CD14-positive monocyte (primary cell): ENCODE measurements around the gene ZMYND10. TPM values are rescaled to one million over a fixed set of nuclear protein-coding genes. Genes with fewer than 3 reads are reported as not detected.

Source experiments
- DNase-seq, 3 donors: peaks; one replicate each; pipeline ENCODE4 v3.0.0-alpha.2; 2011 to 2022
- H2AFZ ChIP-seq: 2 replicates; pipeline ENCODE4 v1.6.0; 2012; ENCODE audit warnings: mild to moderate bottlenecking, low read depth, low read length, inconsistent platforms; ENCODE audit not compliant: insufficient read depth, poor library complexity, severe bottlenecking
- H3K27ac ChIP-seq, 2 donors: 1 replicate in 1 of 2; 2 replicates in 1 of 2; pipeline ENCODE4 v1.5.1; 2012 to 2013; ENCODE audit warnings: low read length in 2 of 2, control low read depth in 1 of 2, inconsistent platforms in 1 of 2, low read depth in 1 of 2, mild to moderate bottlenecking in 1 of 2
- H3K27me3 ChIP-seq, 2 donors: one replicate each; pipeline versions ENCODE4 v1.6.0 to v1.6.1; 2011 to 2013; ENCODE audit warnings: low read length in 2 of 2; ENCODE audit not compliant: control insufficient read depth in 2 of 2, insufficient read depth in 2 of 2
- H3K36me3 ChIP-seq, 2 donors: replicated peaks in 1 of 2; 1 replicate in 1 of 2; 2 replicates in 1 of 2; pipeline versions ENCODE4 v1.5.1 to v1.6.1; 2012 to 2013; ENCODE audit warnings: low read length in 2 of 2, control low read depth in 1 of 2, inconsistent platforms in 1 of 2, mild to moderate bottlenecking in 1 of 2; ENCODE audit not compliant: insufficient read depth in 2 of 2, control insufficient read depth in 1 of 2
- H3K4me1 ChIP-seq, 2 donors: 1 replicate in 1 of 2; 2 replicates in 1 of 2; pipeline versions ENCODE4 v1.5.1 to v1.6.1; 2012 to 2013; ENCODE audit warnings: low read length in 2 of 2, control low read depth in 1 of 2, inconsistent platforms in 1 of 2, mild to moderate bottlenecking in 1 of 2, moderate library complexity in 1 of 2; ENCODE audit not compliant: insufficient read depth in 2 of 2, control insufficient read depth in 1 of 2
- H3K4me2 ChIP-seq: replicated peaks from 2 replicates; pipeline ENCODE3; 2012; ENCODE audit warnings: low read length, moderate library complexity, mild to moderate bottlenecking; ENCODE audit not compliant: poor library complexity, severe bottlenecking; ENCODE audit errors: extremely low read depth
- H3K4me3 ChIP-seq, 3 experiments: fragments of 200-600 bp in 1 of 3; sonication (generic) in 1 of 3; replicated peaks in 1 of 3; 1 replicate in 2 of 3; 2 replicates in 1 of 3; pipeline ENCODE4 v1.5.1; 2011 to 2013; ENCODE audit warnings: low read length in 3 of 3, mild to moderate bottlenecking in 3 of 3, control low read depth in 2 of 3, low read depth in 2 of 3, inconsistent platforms in 1 of 3, moderate library complexity in 1 of 3
- H3K79me2 ChIP-seq: 2 replicates; pipeline ENCODE4 v1.6.0; 2012; ENCODE audit warnings: mild to moderate bottlenecking, control low read depth, inconsistent platforms, low read length, moderate library complexity; ENCODE audit not compliant: insufficient read depth
- H3K9ac ChIP-seq: 2 replicates; pipeline ENCODE4 v1.6.0; 2017; ENCODE audit warnings: low read length, mild to moderate bottlenecking; ENCODE audit not compliant: insufficient read depth, poor library complexity, severe bottlenecking
- H3K9me3 ChIP-seq, 2 donors: replicated peaks in 1 of 2; 1 replicate in 1 of 2; 2 replicates in 1 of 2; pipeline versions ENCODE4 v1.5.1 to v1.6.1; 2012 to 2013; ENCODE audit warnings: low read length in 2 of 2, control low read depth in 1 of 2; ENCODE audit not compliant: control insufficient read depth in 1 of 2, insufficient read depth in 1 of 2
- H4K20me1 ChIP-seq: 2 replicates; pipeline ENCODE4 v1.6.0; 2012; ENCODE audit warnings: mild to moderate bottlenecking, low read length, control low read depth, moderate library complexity; ENCODE audit not compliant: insufficient read depth
- H3K27ac Mint-ChIP-seq, 7 donors: one replicate each; pipeline ENCODE4 v1.8.0; 2020; ENCODE audit warnings: mild to moderate bottlenecking in 7 of 7, mixed read lengths in 7 of 7, moderate library complexity in 6 of 7, inconsistent platforms in 2 of 7
- H3K27me3 Mint-ChIP-seq, 3 donors: one replicate each; pipeline ENCODE4 v1.8.0; 2021 to 2022; ENCODE audit warnings: low read depth in 3 of 3, mild to moderate bottlenecking in 3 of 3, mixed read lengths in 3 of 3, moderate library complexity in 3 of 3, inconsistent platforms in 1 of 3
- H3K36me3 Mint-ChIP-seq, 2 donors: one replicate each; pipeline ENCODE4 v1.8.0; 2020; ENCODE audit warnings: mixed read lengths in 2 of 2, inconsistent platforms in 1 of 2, mild to moderate bottlenecking in 1 of 2
- H3K4me1 Mint-ChIP-seq: one replicate; pipeline ENCODE4 v1.8.0; 2020; ENCODE audit warnings: mild to moderate bottlenecking, mixed read lengths
- H3K4me3 Mint-ChIP-seq, 2 donors: one replicate each; pipeline ENCODE4 v1.8.0; 2020; ENCODE audit warnings: mild to moderate bottlenecking in 2 of 2, mixed read lengths in 2 of 2, moderate library complexity in 1 of 2
- H3K9me3 Mint-ChIP-seq, 7 donors: one replicate each; pipeline ENCODE4 v1.8.0; 2020 to 2022; ENCODE audit warnings: mixed read lengths in 7 of 7, mild to moderate bottlenecking in 6 of 7, moderate library complexity in 6 of 7, inconsistent platforms in 2 of 7
- WGBS: methylation state at CpG from one replicate; pipeline ENCODE4 v1.1.5; 2013; ENCODE audit warnings: missing lambda C conversion rate; ENCODE audit not compliant: insufficient coverage; 5-methylcytosine and 5-hydroxymethylcytosine counted together
- intact Hi-C, 2 donors: fragments of 100-400 bp; cut with micrococcal nuclease; formaldehyde crosslinking; loops; one replicate each; pipeline versions ENCODE4 v1.15.0 to v1.15.1; 2023
- polyA plus RNA-seq, 3 donors: library from polyadenylated mRNA; depleted of rRNA in 1 of 3; unstranded in 2 of 3; stranded (reverse) in 1 of 3; fragments of 300-500 nt in 2 of 3; fragments of >200 nt in 1 of 3; fragmentation: Illumina TruSeq in 2 of 3; gene quantifications; 1 replicate in 2 of 3; 2 replicates in 1 of 3; pipeline ENCODE4 v1.2.3, GENCODE V29; 2012 to 2021
- TF ChIP-seq, protein P1 (sequence below): fragments of 200-600 bp; IDR thresholded peaks from one replicate; pipeline ENCODE4 v1.8.0; 2022; ENCODE audit warnings: antibody characterized with exemption, mild to moderate bottlenecking

ZMYND10 gene
- polyA plus RNA-seq, 3 donors: 0.12 to 1.7 (median 0.19) TPM

- DNase-seq: no peak
- Histone ChIP-seq H3K9ac (no peak overlapping the region), H3K4me3 (no peak overlapping the region), H4K20me1 (no peaks in the 10 kb centered on the region), H3K79me2 (no peaks in the 10 kb centered on the region), H3K27ac (no peak overlapping the region), H2AFZ (no peak overlapping the region), H3K4me2 (no peak overlapping the region), H3K36me3 (no peaks in the 10 kb centered on the region), H3K27me3 (no peaks in the 10 kb centered on the region), H3K9me3 (no peaks in the 10 kb centered on the region), H3K4me1 (no peaks in the 10 kb centered on the region)
- Mint-ChIP-seq H3K4me3 (peak overlapping the region in 1 of 2 donors; percentile 6), H3K4me1 (no peaks in the 10 kb centered on the region), H3K36me3 (no peaks in the 10 kb centered on the region), H3K27ac (no peak overlapping the region), H3K9me3 (no peaks in the 10 kb centered on the region), H3K27me3 (peaks cover 5 to 6% (median 5%) of the 10 kb centered on the region in 3 donors)
- 68% methylated on average over 4 of the region's 12 CpGs for WGBS
- intact Hi-C loops: no loop called here
- TF ChIP-seq, protein P1, sequence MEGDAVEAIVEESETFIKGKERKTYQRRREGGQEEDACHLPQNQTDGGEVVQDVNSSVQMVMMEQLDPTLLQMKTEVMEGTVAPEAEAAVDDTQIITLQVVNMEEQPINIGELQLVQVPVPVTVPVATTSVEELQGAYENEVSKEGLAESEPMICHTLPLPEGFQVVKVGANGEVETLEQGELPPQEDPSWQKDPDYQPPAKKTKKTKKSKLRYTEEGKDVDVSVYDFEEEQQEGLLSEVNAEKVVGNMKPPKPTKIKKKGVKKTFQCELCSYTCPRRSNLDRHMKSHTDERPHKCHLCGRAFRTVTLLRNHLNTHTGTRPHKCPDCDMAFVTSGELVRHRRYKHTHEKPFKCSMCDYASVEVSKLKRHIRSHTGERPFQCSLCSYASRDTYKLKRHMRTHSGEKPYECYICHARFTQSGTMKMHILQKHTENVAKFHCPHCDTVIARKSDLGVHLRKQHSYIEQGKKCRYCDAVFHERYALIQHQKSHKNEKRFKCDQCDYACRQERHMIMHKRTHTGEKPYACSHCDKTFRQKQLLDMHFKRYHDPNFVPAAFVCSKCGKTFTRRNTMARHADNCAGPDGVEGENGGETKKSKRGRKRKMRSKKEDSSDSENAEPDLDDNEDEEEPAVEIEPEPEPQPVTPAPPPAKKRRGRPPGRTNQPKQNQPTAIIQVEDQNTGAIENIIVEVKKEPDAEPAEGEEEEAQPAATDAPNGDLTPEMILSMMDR: no peak
These were observed 27.9 kb upstream of the ZMYND10 start for GRCh38 chr3:50373146-50374051.

DNA sequence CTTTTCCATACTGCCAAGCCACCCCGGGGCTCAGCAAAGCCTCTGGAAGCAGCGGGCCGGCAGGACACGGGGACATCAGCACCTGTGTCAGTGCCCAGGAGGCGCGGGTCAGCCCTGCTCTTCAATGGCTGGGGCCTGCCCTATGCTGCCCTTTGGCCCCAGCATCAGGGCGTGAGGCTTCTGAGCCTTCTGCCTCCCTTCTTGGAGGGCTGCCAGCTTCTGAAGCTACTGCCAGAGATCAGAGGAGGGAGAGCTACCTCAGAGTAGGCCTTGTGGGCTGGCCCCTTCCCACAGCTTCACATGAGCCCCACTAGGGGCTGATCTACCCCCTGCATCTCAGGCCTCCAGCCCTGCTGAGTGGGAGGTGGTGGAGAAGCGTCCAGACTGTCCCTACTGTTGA, 26.8 kb upstream of the ZMYND10 start:
- intact Hi-C loops: no loop called here
- no peak for DNase-seq
- Mint-ChIP-seq H3K4me3 (no peak overlapping the region), H3K27ac (peak overlapping the region in 1 of 7 donors; percentile 42), H3K4me1 (no peaks in the 10 kb centered on the region), H3K27me3 (peaks cover 5 to 6% (median 5%) of the 10 kb centered on the region in 3 donors), H3K36me3 (no peaks in the 10 kb centered on the region), H3K9me3 (no peaks in the 10 kb centered on the region)
- no peak overlapping the region for H3K9ac ChIP-seq
- TF ChIP-seq, protein P1: no peak
- H3K27me3 ChIP-seq: no peaks in the 10 kb centered on the region
- 83% methylated on average over 8 of the region's 8 CpGs for WGBS
- H3K4me2 ChIP-seq: no peak overlapping the region
- H3K4me1 ChIP-seq: no peaks in the 10 kb centered on the region
- no peaks in the 10 kb centered on the region for H3K36me3 ChIP-seq
- H4K20me1 ChIP-seq: no peaks in the 10 kb centered on the region
- H3K27ac ChIP-seq: no peak overlapping the region
- H2AFZ ChIP-seq: no peak overlapping the region
- H3K4me3 ChIP-seq: no peak overlapping the region
- no peaks in the 10 kb centered on the region for H3K79me2 ChIP-seq
- no peaks in the 10 kb centered on the region for H3K9me3 ChIP-seq
